ENCODE measurements around the gene LRRC28.
A peak's percentile ranks its signal among the peaks of the same experiment; 100 is the strongest.

LRRC28 gene

GRCh38 chr15:99421172-99421656, 169.9 kb downstream of the LRRC28 start:
- DNase-seq (ENCODE audit: low spot score) = no peak

- DNase-seq (ENCODE audit: low spot score) = no peak
Observed at GRCh38 chr15:99421758-99422157, 170.5 kb downstream of the LRRC28 start.

- no peak for DNase-seq (ENCODE audit: low spot score)
Observed at GRCh38 chr15:99423186-99424130, 172.2 kb downstream of the LRRC28 start.

GRCh38 chr15:99424131-99424571, 172.9 kb downstream of the LRRC28 start:
- no peak for DNase-seq (ENCODE audit: low spot score)

GRCh38 chr15:99424978-99425656, 173.8 kb downstream of the LRRC28 start:
- DNase-seq (ENCODE audit: low spot score) = peak; percentile 83

DNA sequence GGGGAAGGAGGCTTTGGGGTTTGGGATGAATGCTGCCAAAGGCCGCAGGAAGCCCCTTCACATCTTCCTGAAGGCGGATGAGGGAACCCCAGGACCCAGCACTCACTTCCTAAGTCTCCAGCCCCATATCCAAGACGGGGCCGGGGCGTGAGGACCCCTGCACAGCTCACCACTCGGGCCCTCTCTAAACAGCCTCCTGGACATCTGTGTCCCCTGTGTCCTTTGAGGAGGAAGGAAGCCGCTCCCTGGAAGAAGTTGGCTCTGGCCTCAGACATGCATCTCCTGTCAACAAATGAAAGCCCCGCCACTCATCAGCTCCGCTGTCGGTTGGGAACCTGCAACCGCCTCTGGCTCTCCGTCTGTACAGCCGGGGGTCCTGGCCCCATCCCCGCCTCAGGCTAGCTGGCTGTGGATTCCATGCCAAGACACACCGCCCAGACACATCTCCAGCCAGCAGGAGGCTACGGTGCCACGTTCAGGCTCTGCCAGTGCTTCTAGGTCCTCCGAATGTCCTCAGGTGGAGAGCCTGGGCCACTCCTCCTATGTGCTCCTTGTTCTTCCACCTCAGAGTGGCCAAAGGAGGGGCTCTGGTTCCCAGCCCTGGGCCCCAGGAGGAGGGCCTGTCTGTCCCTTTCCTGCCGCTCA, 174.5 kb downstream of the LRRC28 start:
- no peak for DNase-seq (ENCODE audit: low spot score)

DNA sequence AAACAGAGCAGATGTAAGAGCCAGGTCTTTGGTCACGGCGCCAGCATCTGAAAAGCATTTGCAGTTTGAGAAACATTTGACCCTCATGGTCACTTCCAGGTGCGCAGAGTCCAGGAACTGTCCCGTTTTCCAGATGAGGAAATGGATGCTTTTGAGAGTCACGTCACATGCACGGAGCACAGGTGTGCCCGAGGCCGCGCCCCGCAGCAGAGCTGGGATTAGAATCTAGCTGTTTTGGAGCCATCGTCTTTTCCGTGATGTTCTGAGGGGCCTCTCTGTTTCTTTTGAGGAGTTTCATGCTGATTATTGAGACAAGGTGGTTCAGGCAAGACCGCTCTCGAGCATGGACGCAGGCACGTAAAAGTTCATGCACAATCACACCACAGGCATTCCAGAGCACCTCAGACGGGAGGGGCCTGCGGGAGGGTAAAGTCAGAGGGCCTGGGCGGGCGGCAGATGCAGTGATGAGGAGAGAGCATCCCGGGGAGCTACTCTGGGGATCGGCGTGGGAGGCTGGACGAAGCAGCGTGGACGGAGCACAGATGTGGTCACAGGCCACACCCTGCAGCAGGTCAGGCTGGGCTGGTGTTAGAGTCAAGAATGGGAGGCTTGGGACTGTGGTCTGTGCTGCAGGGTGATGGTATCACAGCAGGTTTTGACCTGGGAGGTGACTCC, 175.3 kb downstream of the LRRC28 start:
- no peak for DNase-seq (ENCODE audit: low spot score)

GRCh38 chr15:99427210-99427609, 175.9 kb downstream of the LRRC28 start:
- no peak for DNase-seq (ENCODE audit: low spot score)

DNA sequence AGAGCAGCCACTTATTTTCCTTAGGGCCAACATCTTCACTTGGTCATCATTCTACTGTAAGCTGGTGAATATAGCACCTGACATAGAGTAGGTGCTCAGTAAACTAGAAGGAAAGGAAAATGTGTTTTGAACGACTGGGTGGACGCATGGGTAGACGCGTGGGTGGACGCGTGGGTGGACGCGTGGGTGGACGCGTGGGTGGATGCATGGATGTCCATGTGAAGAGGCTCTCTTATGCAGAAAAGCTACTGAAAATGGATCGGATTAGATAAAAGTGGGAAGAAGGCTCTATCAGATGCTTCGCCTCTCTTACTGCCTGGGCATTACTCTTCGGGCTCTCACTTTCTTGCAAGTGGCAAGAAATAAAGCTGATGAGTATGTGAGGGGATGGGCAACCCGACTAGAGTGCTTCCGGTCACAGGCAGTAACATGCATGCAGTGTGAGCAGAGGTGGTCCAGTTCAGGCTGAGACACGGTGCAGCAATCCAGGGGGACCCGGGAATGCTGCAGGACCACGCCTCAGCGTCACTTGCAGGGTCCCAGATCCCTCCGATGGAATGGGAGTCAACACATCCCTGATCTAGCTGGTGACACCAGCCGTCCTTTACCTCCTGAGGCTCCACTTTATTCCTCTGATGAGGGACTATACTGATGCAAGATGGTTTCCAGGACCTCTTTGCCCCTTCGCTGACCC, 176.5 kb downstream of the LRRC28 start:
- DNase-seq (ENCODE audit: low spot score) = no peak

- DNase-seq (ENCODE audit: low spot score) = no peak
Observed at GRCh38 chr15:99429681-99430081, 178.4 kb downstream of the LRRC28 start.

GRCh38 chr15:99430881-99431401, 179.7 kb downstream of the LRRC28 start:
- no peak for DNase-seq (ENCODE audit: low spot score)

GRCh38 chr15:99431661-99432091, 180.4 kb downstream of the LRRC28 start:
- no peak for DNase-seq (ENCODE audit: low spot score)

DNA sequence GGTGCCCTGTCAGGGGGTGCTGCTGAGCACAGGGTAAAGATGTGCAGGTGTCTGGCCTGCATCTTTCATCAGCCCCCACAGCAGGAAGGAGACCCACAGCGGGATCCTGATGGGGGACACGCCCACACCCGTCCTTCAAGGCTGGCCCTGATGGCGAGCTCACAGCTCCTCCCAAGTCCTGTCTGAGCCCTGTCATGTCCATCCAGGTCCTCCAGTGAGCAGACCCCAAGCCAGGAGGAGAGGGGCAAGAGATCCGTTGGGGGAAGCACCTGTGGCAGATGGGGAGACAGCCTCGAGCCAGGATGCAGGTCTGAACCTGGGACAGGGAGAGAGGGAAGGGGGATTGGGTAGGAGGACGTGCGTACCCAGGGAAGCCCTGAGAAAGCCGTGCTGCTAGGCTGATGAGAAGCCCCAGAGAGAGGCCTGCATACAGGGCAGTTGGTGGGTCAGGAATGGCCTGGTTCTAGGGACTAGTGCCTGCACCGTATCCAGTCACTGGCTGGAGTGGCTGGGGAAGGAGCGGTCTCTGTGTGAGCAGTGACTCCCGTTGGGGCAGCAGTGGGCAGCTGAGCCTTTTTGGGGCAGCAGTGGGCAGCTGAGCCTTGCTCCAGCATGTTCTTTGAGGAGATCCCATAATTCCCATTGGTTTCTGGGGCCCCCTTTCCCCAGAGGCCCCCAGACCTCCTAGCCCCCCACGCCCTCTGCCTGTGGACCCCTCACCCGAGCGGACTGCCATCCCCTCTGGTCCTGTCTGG, 181.2 kb downstream of the LRRC28 start:
- DNase-seq (ENCODE audit: low spot score) = no peak

GRCh38 chr15:99433026-99433756, 181.9 kb downstream of the LRRC28 start:
- DNase-seq (ENCODE audit: low spot score) = no peak

DNA sequence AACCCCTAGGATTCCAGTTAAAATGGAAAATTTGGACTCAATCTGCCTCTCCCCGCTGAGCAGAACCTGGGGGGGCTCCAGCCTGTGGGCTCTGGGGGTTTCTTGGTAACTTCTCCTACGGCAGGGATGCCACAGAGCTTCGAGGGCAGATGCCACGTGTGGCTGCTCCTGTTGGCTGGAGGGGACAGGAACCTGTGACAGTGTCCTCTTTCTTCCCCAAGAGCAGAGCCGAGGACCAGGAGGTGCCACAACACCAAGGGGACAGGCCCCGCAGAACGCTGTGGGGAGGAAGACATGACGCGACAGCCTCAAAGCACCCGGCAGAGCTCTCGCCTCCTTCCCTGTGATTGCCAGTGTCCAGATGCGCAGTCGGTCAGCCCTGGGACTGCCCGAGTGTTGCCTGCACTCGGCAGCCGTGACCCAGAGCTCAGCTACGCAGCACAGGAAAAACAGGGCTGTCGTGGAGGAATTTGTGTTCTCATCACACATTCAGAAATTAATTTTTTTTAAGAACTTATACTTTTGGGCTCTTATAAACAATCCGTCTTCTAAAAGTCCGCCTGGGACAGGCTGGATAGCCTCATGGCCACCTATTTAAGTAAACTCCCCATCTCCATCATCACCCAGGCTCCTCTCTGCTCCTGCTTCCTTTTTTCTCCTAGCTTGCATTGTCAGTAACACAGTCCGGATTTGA, 182.6 kb downstream of the LRRC28 start:
- DNase-seq (ENCODE audit: low spot score) = no peak

GRCh38 chr15:99434506-99435112, 183.3 kb downstream of the LRRC28 start:
- no peak for DNase-seq (ENCODE audit: low spot score)

DNA sequence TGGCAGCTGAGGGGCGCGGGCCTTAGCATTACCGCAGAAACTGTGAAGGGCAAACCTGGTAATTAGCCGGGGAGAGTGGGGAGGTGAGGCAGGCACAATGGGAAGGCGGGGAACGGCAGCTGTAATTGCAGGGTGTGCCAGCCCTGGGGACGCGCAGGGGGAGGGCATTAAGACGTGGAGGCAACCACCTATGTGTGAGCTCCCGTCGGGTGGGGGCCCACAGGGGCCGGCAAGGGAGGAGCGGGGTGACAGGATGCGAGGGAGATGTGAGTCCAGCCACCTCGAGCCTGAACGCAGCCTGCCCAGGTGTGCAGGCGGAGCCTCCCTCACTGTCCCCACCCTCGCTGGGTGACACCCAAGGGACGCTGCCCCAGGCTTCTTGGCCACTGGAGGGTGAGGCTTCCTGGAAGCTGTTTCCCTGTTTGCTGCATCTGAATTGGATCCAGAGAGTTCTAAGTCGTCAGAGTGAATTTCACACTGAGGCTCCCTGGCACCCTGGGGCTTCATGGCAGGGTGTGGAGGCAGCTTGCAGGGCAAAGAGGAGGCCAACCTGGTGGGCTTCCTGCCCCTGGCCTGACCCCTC, 183.9 kb downstream of the LRRC28 start:
- no peak for DNase-seq (ENCODE audit: low spot score)

- no peak for DNase-seq (ENCODE audit: low spot score)
Observed at GRCh38 chr15:99435877-99436541, 184.7 kb downstream of the LRRC28 start.

Data from activated CD4-positive, alpha-beta T cell treated with anti-CD3 and anti-CD28 coated beads, Interleukin-2, Interleukin-4, amounts not matched to agents 100 ng/mL and 50 ng/mL, durations not matched to agents 16 hours and 8 hours (primary cell).